Measurements from ENCODE around the gene CHD1.

The CHD1 gene

DNA sequence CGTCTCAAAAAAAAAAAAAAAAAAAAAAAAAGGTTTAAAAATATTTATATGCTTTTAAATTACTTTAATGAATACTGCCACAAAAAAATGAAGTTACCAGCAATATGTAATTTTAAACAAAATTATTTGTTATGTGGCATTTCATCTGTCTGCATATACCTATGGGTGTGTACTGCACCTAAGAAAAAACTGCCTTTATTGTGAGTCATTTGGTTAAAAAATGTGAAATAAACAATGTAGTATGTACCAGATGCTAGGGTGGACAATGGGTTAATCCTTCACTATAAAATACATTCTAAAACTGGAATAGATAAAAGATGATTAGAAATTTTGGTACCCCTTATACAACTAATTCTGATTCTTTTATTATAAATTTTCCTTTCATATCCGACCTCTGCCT, 12.3 kb downstream of the CHD1 start:
- Histone ChIP-seq H3K79me2 (ENCODE audit: insufficient read depth, low read length) (peaks cover 98% of the 10 kb centered on the region), H3K9ac (ENCODE audit: low read length) (no peak overlapping the region), H4K20me1 (ENCODE audit: low read depth, low read length) (peaks cover 40% of the 10 kb centered on the region), H3K27me3 (ENCODE audit: low read length) (no peaks in the 10 kb centered on the region), H3K36me3 (ENCODE audit: low read length) (peaks cover 33% of the 10 kb centered on the region; the same call in 1 of the 2 replicates), H3K4me2 (ENCODE audit: low read depth, low read length, poor library complexity, severe bottlenecking) (no peak overlapping the region), H3K9me3 (ENCODE audit: insufficient read depth, low read length) (no peaks in the 10 kb centered on the region), H2AFZ (ENCODE audit: low read depth, low read length, severe bottlenecking) (no peak overlapping the region), H3K27ac (ENCODE audit: low read depth, low read length) (no peak overlapping the region), H3K9me2 (replicated peaks; ENCODE audit: insufficient read depth, low read length) (no peaks in the 10 kb centered on the region), H3K4me3 (ENCODE audit: insufficient read depth, low read length, poor library complexity, severe bottlenecking) (no peak overlapping the region), H3F3A (ENCODE audit: insufficient read depth) (no peaks in the 10 kb centered on the region; the same call in 1 of the 2 replicates)
- TF ChIP-seq, protein P1, sequence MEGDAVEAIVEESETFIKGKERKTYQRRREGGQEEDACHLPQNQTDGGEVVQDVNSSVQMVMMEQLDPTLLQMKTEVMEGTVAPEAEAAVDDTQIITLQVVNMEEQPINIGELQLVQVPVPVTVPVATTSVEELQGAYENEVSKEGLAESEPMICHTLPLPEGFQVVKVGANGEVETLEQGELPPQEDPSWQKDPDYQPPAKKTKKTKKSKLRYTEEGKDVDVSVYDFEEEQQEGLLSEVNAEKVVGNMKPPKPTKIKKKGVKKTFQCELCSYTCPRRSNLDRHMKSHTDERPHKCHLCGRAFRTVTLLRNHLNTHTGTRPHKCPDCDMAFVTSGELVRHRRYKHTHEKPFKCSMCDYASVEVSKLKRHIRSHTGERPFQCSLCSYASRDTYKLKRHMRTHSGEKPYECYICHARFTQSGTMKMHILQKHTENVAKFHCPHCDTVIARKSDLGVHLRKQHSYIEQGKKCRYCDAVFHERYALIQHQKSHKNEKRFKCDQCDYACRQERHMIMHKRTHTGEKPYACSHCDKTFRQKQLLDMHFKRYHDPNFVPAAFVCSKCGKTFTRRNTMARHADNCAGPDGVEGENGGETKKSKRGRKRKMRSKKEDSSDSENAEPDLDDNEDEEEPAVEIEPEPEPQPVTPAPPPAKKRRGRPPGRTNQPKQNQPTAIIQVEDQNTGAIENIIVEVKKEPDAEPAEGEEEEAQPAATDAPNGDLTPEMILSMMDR (IDR thresholded peaks at IDR 0.05; ENCODE audit: insufficient read depth, low read length, poor library complexity, severe bottlenecking), result no peak
- no peak for TF ChIP-seq EZH2phosphoT487 (conservative IDR thresholded peaks at IDR 0.05; ENCODE audit: low read length)

DNA sequence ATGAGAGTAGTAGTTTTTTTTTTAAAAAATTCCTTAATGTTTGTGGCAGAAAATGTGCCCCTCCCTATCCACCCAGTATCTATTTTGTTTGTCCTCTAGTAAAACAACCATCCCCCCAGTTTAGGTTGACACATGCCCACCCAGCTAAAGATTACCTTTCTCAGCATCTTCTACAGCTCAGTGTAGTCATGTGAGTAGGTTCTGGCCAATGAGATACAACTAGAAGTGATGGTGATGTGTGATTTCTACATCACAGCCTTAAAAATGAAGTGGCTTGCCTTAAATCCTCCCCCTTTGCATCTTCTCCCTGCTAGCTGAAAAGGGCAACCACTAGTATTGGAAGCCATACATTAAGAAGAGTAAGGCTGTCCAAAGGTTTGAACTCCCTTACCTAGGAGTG, 14.9 kb downstream of the CHD1 start:
- Histone ChIP-seq H3K27ac (ENCODE audit: low read depth, low read length) (no peak overlapping the region), H3K36me3 (ENCODE audit: low read length) (peaks cover 23% of the 10 kb centered on the region; the same call in 1 of the 2 replicates), H3K27me3 (ENCODE audit: low read length) (no peaks in the 10 kb centered on the region), H3K9ac (ENCODE audit: low read length) (no peak overlapping the region), H3K4me3 (ENCODE audit: insufficient read depth, low read length, poor library complexity, severe bottlenecking) (no peak overlapping the region), H3K4me2 (ENCODE audit: low read depth, low read length, poor library complexity, severe bottlenecking) (no peak overlapping the region), H3F3A (ENCODE audit: insufficient read depth) (no peaks in the 10 kb centered on the region; the same call in 1 of the 2 replicates), H2AFZ (ENCODE audit: low read depth, low read length, severe bottlenecking) (no peak overlapping the region), H4K20me1 (ENCODE audit: low read depth, low read length) (peaks cover 42% of the 10 kb centered on the region), H3K9me3 (ENCODE audit: insufficient read depth, low read length) (no peaks in the 10 kb centered on the region), H3K9me2 (replicated peaks; ENCODE audit: insufficient read depth, low read length) (no peaks in the 10 kb centered on the region), H3K79me2 (ENCODE audit: insufficient read depth, low read length) (peaks cover 94% of the 10 kb centered on the region)
- TF ChIP-seq EZH2phosphoT487 (conservative IDR thresholded peaks at IDR 0.05; ENCODE audit: low read length), result no peak
- TF ChIP-seq, protein P1 (IDR thresholded peaks at IDR 0.05; ENCODE audit: insufficient read depth, low read length, poor library complexity, severe bottlenecking), result no peak

DNA sequence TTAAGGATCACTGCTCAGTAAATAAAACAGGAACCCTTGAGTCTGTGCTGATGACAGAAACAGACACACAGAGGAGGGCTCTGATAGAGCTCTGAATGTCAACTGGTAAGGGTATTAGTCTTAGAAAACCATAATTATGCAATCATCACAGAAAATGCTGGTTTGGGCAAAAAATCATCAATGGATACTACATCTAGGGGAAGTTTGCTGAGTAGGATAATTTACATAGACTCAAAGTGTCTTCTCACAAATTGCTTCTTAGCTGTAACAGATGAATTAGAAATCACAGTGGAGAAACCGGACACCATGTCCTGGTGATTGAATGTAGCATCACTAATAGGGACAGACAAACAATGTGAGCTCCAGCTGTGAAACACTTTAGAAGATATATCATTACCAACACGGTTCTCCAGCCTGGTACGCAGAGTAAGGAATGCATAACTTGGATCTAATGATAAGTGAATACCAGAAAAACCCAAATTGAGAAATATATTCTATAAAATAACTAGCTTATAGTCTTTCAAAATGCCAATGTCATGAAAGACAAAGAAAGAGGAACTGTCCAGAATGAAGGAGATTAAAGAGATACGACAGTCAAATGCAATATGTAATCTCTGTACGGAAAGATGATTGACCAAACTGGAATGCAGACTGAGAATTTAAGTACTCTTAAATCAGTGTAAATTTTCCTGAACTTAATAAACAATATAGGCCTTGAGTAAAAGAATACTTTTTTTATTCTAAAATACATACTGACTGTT, 17.3 kb downstream of the CHD1 start:
- Histone ChIP-seq H4K20me1 (ENCODE audit: low read depth, low read length) (peaks cover 45% of the 10 kb centered on the region), H3K4me3 (ENCODE audit: insufficient read depth, low read length, poor library complexity, severe bottlenecking) (no peak overlapping the region), H3K4me2 (ENCODE audit: low read depth, low read length, poor library complexity, severe bottlenecking) (no peak overlapping the region), H3K27ac (ENCODE audit: low read depth, low read length) (no peak overlapping the region), H2AFZ (ENCODE audit: low read depth, low read length, severe bottlenecking) (no peak overlapping the region), H3K79me2 (ENCODE audit: insufficient read depth, low read length) (peaks cover 85% of the 10 kb centered on the region), H3K27me3 (ENCODE audit: low read length) (no peaks in the 10 kb centered on the region), H3K9ac (ENCODE audit: low read length) (no peak overlapping the region), H3F3A (ENCODE audit: insufficient read depth) (peaks cover 18% of the 10 kb centered on the region; the same call in 1 of the 2 replicates), H3K9me3 (ENCODE audit: insufficient read depth, low read length) (no peaks in the 10 kb centered on the region), H3K36me3 (ENCODE audit: low read length) (peaks cover 14% of the 10 kb centered on the region; the same call in 1 of the 2 replicates), H3K9me2 (replicated peaks; ENCODE audit: insufficient read depth, low read length) (no peaks in the 10 kb centered on the region)
- TF ChIP-seq EZH2phosphoT487 (conservative IDR thresholded peaks at IDR 0.05; ENCODE audit: low read length), result no peak
- TF ChIP-seq, protein P1 (IDR thresholded peaks at IDR 0.05; ENCODE audit: insufficient read depth, low read length, poor library complexity, severe bottlenecking), result no peak

Data from SU-DHL-6 (cell line).